Neuronal stem cell (in vitro differentiated cells): ENCODE measurements around the gene CALML3.

Experiments used
- DNase-seq: peaks from one replicate; pipeline ENCODE4 v3.0.0-alpha.2; 2013; ENCODE audit warnings: low spot score
- H2AFZ ChIP-seq: one replicate; pipeline ENCODE4 v1.6.1; 2013; ENCODE audit warnings: mild to moderate bottlenecking, low read length, inconsistent platforms
- H2AK5ac ChIP-seq: 2 replicates; pipeline ENCODE4 v1.6.1; 2013; ENCODE audit warnings: low read depth, mild to moderate bottlenecking, inconsistent platforms, low read length, moderate library complexity, mixed read lengths
- H2BK120ac ChIP-seq: 2 replicates; pipeline ENCODE4 v1.6.1; 2013; ENCODE audit warnings: low read depth, mild to moderate bottlenecking, inconsistent platforms, low read length, moderate library complexity, mixed read lengths
- H2BK12ac ChIP-seq: one replicate; pipeline ENCODE4 v1.6.1; 2013; ENCODE audit warnings: low read length, inconsistent platforms
- H2BK15ac ChIP-seq: 2 replicates; pipeline ENCODE4 v1.6.1; 2013; ENCODE audit warnings: mild to moderate bottlenecking, low read length, inconsistent platforms, mixed read lengths
- H2BK5ac ChIP-seq: one replicate; pipeline ENCODE4 v1.6.1; 2013; ENCODE audit warnings: inconsistent platforms, mild to moderate bottlenecking, low read length, moderate library complexity
- H3K14ac ChIP-seq: one replicate; pipeline ENCODE4 v1.6.1; 2013; ENCODE audit warnings: low read length, inconsistent platforms
- H3K18ac ChIP-seq: 2 replicates; pipeline ENCODE4 v1.6.1; 2013; ENCODE audit warnings: low read length, inconsistent platforms
- H3K23ac ChIP-seq: 2 replicates; pipeline ENCODE4 v1.6.1; 2013; ENCODE audit warnings: low read depth, mild to moderate bottlenecking, mixed read lengths, low read length, inconsistent platforms; ENCODE audit not compliant: poor library complexity
- H3K27ac ChIP-seq: replicated peaks from 3 replicates; pipeline ENCODE4 v1.5.1; 2013; ENCODE audit warnings: low read length, inconsistent platforms
- H3K27me3 ChIP-seq, 3 experiments: 2 replicates each; pipeline ENCODE4 v1.6.1; 2013; ENCODE audit warnings: low read length in 3 of 3, mild to moderate bottlenecking in 2 of 3, inconsistent platforms in 1 of 3, low read depth in 1 of 3, mixed read lengths in 1 of 3, moderate library complexity in 1 of 3; ENCODE audit not compliant: control insufficient read depth in 3 of 3, insufficient read depth in 3 of 3
- H3K36me3 ChIP-seq, 2 donors: replicated peaks in 1 of 2; 2 replicates each; pipeline ENCODE4 v1.6.1; 2013; ENCODE audit warnings: low read length in 2 of 2; ENCODE audit not compliant: control insufficient read depth in 2 of 2, insufficient read depth in 2 of 2
- H3K4ac ChIP-seq: 2 replicates; pipeline ENCODE4 v1.6.1; 2013; ENCODE audit warnings: inconsistent platforms, mild to moderate bottlenecking, low read length, moderate library complexity
- H3K4me1 ChIP-seq, 2 donors: 1 replicate in 1 of 2; 2 replicates in 1 of 2; pipeline ENCODE4 v1.6.1; 2013; ENCODE audit warnings: low read length in 2 of 2, low read depth in 1 of 2; ENCODE audit not compliant: control insufficient read depth in 2 of 2, insufficient read depth in 1 of 2
- H3K4me2 ChIP-seq: one replicate; pipeline ENCODE4 v1.6.1; 2013; ENCODE audit warnings: mild to moderate bottlenecking, low read length, inconsistent platforms; ENCODE audit not compliant: insufficient read depth, poor library complexity, severe bottlenecking
- H3K4me3 ChIP-seq, 2 donors: 2 replicates each; pipeline ENCODE4 v1.5.1; 2013; ENCODE audit warnings: low read length in 2 of 2, mild to moderate bottlenecking in 2 of 2, inconsistent platforms in 1 of 2, moderate library complexity in 1 of 2
- H3K79me1 ChIP-seq: one replicate; pipeline ENCODE4 v1.6.1; 2013; ENCODE audit warnings: low read depth, mild to moderate bottlenecking, inconsistent platforms, low read length, moderate library complexity
- H3K9ac ChIP-seq: one replicate; pipeline ENCODE4 v1.6.1; 2013; ENCODE audit warnings: mild to moderate bottlenecking, low read depth, low read length, inconsistent platforms; ENCODE audit not compliant: poor library complexity
- H3K9me3 ChIP-seq, 2 donors: replicated peaks in 1 of 2; 2 replicates each; pipeline versions ENCODE3 to v1.6.1; 2013; ENCODE audit warnings: low read length in 2 of 2, mild to moderate bottlenecking in 2 of 2, inconsistent platforms in 1 of 2, low read depth in 1 of 2, mixed read lengths in 1 of 2, moderate library complexity in 1 of 2; ENCODE audit not compliant: control insufficient read depth in 2 of 2, insufficient read depth in 1 of 2
- H4K8ac ChIP-seq: one replicate; pipeline ENCODE4 v1.6.1; 2013; ENCODE audit warnings: low read depth, mild to moderate bottlenecking, inconsistent platforms, low read length, moderate library complexity
- H4K91ac ChIP-seq: one replicate; pipeline ENCODE4 v1.6.1; 2013; ENCODE audit warnings: low read length, low read depth, mild to moderate bottlenecking, inconsistent platforms; ENCODE audit not compliant: poor library complexity
- WGBS, 2 donors: extraction: QIAGEN DNeasy Blood & Tissue Kit; methylation state at CpG; one replicate each; pipeline ENCODE4 v1.1.7; 2013; ENCODE audit warnings: missing lambda C conversion rate in 2 of 2, mixed read lengths in 1 of 2; ENCODE audit not compliant: insufficient read length in 2 of 2, insufficient replicate concordance in 1 of 2; ENCODE audit errors: extremely low coverage in 2 of 2; 5-methylcytosine and 5-hydroxymethylcytosine counted together

CALML3 gene

GRCh38 chr10:5512331-5512730, 12.4 kb upstream of the CALML3 start:
- no peak overlapping the region for H4K8ac ChIP-seq
- peak overlapping the region; percentile 60 for H3K14ac ChIP-seq
- H3K4me3 ChIP-seq: no peak overlapping the region
- H3K79me1 ChIP-seq: no peaks in the 10 kb centered on the region
- no peaks in the 10 kb centered on the region for H3K9me3 ChIP-seq
- peaks cover 0 to 11% (median 0%) of the 10 kb centered on the region in 3 experiments for H3K27me3 ChIP-seq
- H3K9ac ChIP-seq: no peak overlapping the region
- no peak overlapping the region for H3K4ac ChIP-seq
- H2AK5ac ChIP-seq: peak overlapping the region; percentile 88
- no peaks in the 10 kb centered on the region for H3K36me3 ChIP-seq
- DNase-seq: no peak
- peak overlapping the region; percentile 45 for H2BK15ac ChIP-seq
- no peak overlapping the region for H3K27ac ChIP-seq
- H3K4me1 ChIP-seq: peaks cover 4 to 7% of the 10 kb centered on the region in 2 donors
- H3K4me2 ChIP-seq: no peak overlapping the region
- H2AFZ ChIP-seq: no peak overlapping the region
- H3K23ac ChIP-seq: peak overlapping the region; percentile 5
- H2BK5ac ChIP-seq: peak overlapping the region; percentile 48
- H2BK120ac ChIP-seq: peak overlapping the region; percentile 40
- no peak overlapping the region for H4K91ac ChIP-seq
- no CpG with 5 or more reads among the region's 25 CpGs for WGBS, 2 donors
- peak overlapping the region; percentile 31 for H3K18ac ChIP-seq
- H2BK12ac ChIP-seq: no peak overlapping the region

- Histone ChIP-seq H3K4ac (no peak overlapping the region), H3K4me1 (peaks cover 4 to 7% of the 10 kb centered on the region in 2 donors), H2AK5ac (no peak overlapping the region), H3K4me2 (no peak overlapping the region), H2BK12ac (no peak overlapping the region), H3K9ac (no peak overlapping the region), H2BK120ac (no peak overlapping the region), H3K18ac (peak overlapping the region; percentile 74), H3K23ac (no peak overlapping the region), H4K91ac (no peak overlapping the region), H3K9me3 (no peaks in the 10 kb centered on the region), H3K36me3 (no peaks in the 10 kb centered on the region), H2BK5ac (no peak overlapping the region), H2AFZ (no peak overlapping the region), H3K27ac (no peak overlapping the region), H4K8ac (no peak overlapping the region), H2BK15ac (peak overlapping the region; percentile 45), H3K14ac (no peak overlapping the region), H3K4me3 (no peak overlapping the region), H3K79me1 (no peaks in the 10 kb centered on the region), H3K27me3 (peaks cover 0 to 6% (median 0%) of the 10 kb centered on the region in 3 experiments)
- DNase-seq: no peak
- no CpG with 5 or more reads among the region's 15 CpGs for WGBS, 2 donors
Measured at GRCh38 chr10:5512881-5513612, 11.7 kb upstream of the CALML3 start.

- peak overlapping the region; percentile 25 for H2BK12ac ChIP-seq
- H3K4me1 ChIP-seq: peaks cover 4 to 7% of the 10 kb centered on the region in 2 donors
- H3K4ac ChIP-seq: no peak overlapping the region
- H2AFZ ChIP-seq: no peak overlapping the region
- no peak overlapping the region for H3K23ac ChIP-seq
- no peak overlapping the region for H3K14ac ChIP-seq
- peaks cover 0 to 6% of the 10 kb centered on the region in 2 donors for H3K9me3 ChIP-seq
- H4K91ac ChIP-seq: no peak overlapping the region
- no peak overlapping the region for H3K4me3 ChIP-seq
- H3K79me1 ChIP-seq: no peaks in the 10 kb centered on the region
- no peaks in the 10 kb centered on the region for H3K27me3 ChIP-seq
- peak overlapping the region; percentile 11 for H2AK5ac ChIP-seq
- H3K4me2 ChIP-seq: no peak overlapping the region
- no peak overlapping the region for H4K8ac ChIP-seq
- DNase-seq: no peak
- peak overlapping the region; percentile 13 for H3K9ac ChIP-seq
- H3K36me3 ChIP-seq: no peaks in the 10 kb centered on the region
- no peak overlapping the region for H2BK5ac ChIP-seq
- no peak overlapping the region for H2BK120ac ChIP-seq
- peak overlapping the region; percentile 54 for H3K18ac ChIP-seq
- H2BK15ac ChIP-seq: peak overlapping the region; percentile 0
- no peak overlapping the region for H3K27ac ChIP-seq
- WGBS, 2 donors: no CpG with 5 or more reads among the region's 16 CpGs
Measured at GRCh38 chr10:5514226-5514850, 10.4 kb upstream of the CALML3 start.

- Histone ChIP-seq H3K27me3 (no peaks in the 10 kb centered on the region), H3K4me1 (peaks cover 4 to 7% of the 10 kb centered on the region in 2 donors), H3K4me3 (no peak overlapping the region), H3K79me1 (no peaks in the 10 kb centered on the region), H3K9me3 (peaks cover 0 to 6% of the 10 kb centered on the region in 2 donors), H2BK12ac (no peak overlapping the region), H3K36me3 (no peaks in the 10 kb centered on the region), H3K4ac (no peak overlapping the region), H2AFZ (no peak overlapping the region), H2AK5ac (no peak overlapping the region), H3K9ac (no peak overlapping the region), H3K18ac (no peak overlapping the region), H2BK120ac (no peak overlapping the region), H3K14ac (no peak overlapping the region), H2BK5ac (no peak overlapping the region), H3K27ac (no peak overlapping the region), H3K23ac (no peak overlapping the region), H4K91ac (no peak overlapping the region), H4K8ac (no peak overlapping the region), H3K4me2 (no peak overlapping the region), H2BK15ac (no peak overlapping the region)
- WGBS, 2 donors: no CpG with 5 or more reads among the region's 10 CpGs
- no peak for DNase-seq
Measured at GRCh38 chr10:5515948-5516761, 8.6 kb upstream of the CALML3 start.
